Fibroblast of the aortic adventitia (primary cell): Measurements from ENCODE around the gene BTBD17. TPM values are rescaled to one million over a fixed set of nuclear protein-coding genes. Genes with fewer than 3 reads are reported as not detected.
A peak's percentile ranks its signal among the peaks of the same experiment; 100 is the strongest.

ENCODE experiments used
- DNase-seq: peaks from one replicate; pipeline ENCODE4 v3.0.0-alpha.2; 2010; ENCODE audit warnings: low read depth
- H3K4me3 ChIP-seq: 2 replicates; pipeline ENCODE4 v1.5.1; 2011; ENCODE audit warnings: low read depth, mild to moderate bottlenecking, control low read depth, low read length, moderate library complexity
- total RNA-seq: library from RNA; depleted of rRNA; stranded (reverse); fragments of >200 nt; gene quantifications from 2 replicates; pipeline ENCODE4 v1.2.3, GENCODE V29; 2012; ENCODE audit warnings: low replicate concordance
- TF ChIP-seq, protein P1 (sequence below): IDR thresholded peaks from 2 replicates; pipeline ENCODE4 v1.5.1; 2011; ENCODE audit warnings: mild to moderate bottlenecking, low read length, control low read depth, inconsistent platforms; ENCODE audit not compliant: insufficient read depth

Gene BTBD17
- total RNA-seq, 1 donor: not detected

GRCh38 chr17:74393346-74393942 lies 31.8 kb upstream of the BTBD17 start:
- TF ChIP-seq, protein P1, sequence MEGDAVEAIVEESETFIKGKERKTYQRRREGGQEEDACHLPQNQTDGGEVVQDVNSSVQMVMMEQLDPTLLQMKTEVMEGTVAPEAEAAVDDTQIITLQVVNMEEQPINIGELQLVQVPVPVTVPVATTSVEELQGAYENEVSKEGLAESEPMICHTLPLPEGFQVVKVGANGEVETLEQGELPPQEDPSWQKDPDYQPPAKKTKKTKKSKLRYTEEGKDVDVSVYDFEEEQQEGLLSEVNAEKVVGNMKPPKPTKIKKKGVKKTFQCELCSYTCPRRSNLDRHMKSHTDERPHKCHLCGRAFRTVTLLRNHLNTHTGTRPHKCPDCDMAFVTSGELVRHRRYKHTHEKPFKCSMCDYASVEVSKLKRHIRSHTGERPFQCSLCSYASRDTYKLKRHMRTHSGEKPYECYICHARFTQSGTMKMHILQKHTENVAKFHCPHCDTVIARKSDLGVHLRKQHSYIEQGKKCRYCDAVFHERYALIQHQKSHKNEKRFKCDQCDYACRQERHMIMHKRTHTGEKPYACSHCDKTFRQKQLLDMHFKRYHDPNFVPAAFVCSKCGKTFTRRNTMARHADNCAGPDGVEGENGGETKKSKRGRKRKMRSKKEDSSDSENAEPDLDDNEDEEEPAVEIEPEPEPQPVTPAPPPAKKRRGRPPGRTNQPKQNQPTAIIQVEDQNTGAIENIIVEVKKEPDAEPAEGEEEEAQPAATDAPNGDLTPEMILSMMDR: no peak
- DNase-seq: peak; percentile 30
- no peak overlapping the region for H3K4me3 ChIP-seq

DNA sequence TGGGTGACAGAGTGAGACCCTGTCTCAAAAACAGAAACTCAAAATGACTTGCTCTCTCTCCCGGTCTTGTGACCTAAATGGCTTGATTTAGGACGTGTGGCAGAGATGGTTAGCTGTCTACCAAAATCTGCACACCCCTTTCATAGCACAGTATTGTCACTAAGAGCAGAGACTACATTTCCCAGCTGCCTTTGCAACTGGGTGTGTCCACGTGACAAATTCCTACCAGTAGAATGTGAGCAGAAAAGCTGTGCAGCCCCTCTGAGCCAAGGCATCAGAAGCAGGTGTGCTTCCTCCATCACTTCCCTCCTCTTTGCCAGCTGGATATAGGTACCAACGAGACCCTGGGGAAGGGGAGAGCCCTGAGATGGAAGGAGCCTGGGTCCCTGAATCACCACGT lies 31.2 kb upstream of the BTBD17 start:
- TF ChIP-seq, protein P1: no peak
- DNase-seq: no peak
- H3K4me3 ChIP-seq: no peak overlapping the region

DNA sequence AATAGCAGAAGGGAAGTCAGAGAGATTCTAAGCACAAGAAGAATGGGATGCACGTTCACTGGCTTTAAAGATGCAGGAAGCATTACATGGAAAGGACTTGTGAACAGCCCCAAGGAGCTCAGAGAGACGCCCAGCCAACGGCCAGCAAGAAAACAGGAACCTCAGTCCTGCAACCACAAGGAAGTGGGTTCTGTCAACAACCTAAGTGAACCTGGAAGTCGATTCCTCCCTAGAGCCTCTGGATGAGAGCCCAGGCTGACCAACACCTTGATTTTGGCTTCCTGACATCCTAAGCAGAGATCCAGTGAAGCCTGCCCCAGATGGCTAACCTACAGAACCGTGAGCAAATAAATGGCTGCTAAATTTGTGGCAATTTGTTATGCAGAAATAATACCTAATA lies 30.1 kb upstream of the BTBD17 start:
- TF ChIP-seq, protein P1: no peak
- H3K4me3 ChIP-seq: no peak overlapping the region
- DNase-seq: no peak

DNA sequence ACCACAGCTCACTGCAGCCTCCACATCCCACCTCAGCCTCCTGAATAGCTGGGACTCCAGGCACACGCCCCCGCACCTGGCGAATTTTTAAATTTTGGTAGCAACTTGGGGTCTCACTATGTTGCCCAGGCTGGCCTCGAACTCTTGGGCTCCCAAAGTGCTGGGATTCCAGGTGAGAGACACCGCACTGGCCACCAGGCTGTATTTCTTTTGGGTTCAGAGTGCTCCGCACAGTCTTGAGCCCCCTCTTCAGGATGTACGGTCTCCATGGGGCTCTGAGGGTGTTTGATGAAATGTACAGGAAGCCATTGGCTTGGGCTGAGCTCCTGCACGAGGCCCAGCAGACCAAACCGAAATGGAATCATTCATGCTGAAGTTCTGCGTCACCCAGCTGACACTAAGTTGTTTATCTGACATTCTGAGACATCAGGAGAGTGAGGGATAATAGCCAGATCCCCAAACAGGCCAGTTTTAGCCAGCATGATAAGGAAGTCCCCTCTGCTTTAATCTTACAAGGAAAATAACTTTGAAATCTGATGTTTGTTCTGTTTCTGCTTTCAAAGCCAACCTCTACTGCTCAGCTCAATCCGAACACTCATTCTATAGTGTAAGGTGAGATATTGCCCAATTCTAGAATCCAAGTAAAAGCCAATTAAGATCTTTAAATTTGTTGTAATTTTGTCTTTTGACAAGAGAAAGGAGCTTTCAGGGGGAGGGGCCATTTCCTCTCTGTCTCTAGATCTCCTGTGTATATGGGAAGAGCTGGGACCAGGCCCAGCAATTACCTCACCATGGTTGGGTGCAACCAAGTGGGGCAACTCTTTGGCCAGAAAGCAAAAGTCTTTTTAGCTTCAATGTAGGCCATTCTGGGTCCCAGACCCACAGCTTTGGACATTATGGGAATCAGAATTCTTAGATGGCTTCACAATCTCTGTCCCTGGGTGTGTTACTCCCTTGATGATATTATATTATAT lies 29.3 kb upstream of the BTBD17 start:
- TF ChIP-seq, protein P1: no peak
- DNase-seq: no peak

DNA sequence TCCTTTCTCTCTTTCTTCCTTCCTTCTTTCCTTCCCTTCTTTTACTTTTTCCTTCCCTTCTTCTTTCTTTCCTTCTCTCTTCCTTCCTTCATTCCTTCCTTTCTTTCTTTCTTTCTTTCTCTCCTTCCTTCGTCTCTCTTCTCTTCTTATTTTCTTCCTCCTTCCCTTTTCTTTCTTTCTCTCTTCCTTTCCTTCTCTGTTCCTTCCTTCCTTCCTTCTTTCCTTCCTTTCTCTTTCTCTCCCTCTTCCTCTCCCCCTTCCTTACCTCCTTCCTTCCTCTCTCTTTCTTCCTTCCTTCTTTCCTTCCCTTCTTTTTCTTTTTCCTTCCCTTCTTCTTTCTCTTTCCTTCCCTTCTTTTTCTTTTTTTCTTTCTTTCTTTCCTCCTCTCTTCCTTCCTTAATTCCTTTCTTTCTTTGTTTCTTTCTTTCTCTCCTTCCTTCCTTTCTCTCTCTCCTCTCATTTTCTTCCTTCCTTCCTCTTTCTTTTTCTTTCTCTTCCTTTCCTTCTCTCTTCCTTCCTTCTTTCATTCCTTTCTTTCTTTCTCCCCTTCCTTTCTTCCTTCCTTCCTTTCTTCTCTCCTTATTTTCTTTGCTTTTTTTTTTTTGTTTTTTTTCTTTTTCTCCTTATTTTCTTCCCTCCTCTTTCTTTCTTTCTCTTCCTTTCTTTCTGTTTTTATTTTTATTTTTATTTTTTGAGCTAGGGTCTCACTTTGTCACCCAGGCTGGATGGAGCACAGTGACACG lies 28.4 kb upstream of the BTBD17 start:
- TF ChIP-seq, protein P1: no peak
- H3K4me3 ChIP-seq: no peak overlapping the region
- DNase-seq: no peak

More for the DNA sequence above, 29.3 kb upstream of the BTBD17 start:
- no peak overlapping the region for H3K4me3 ChIP-seq

- no peak overlapping the region for H3K4me3 ChIP-seq
- no peak for DNase-seq
- TF ChIP-seq, protein P1: no peak
Observed at GRCh38 chr17:74389084-74389753, 27.6 kb upstream of the BTBD17 start.
